ENCODE data around the gene ARHGAP26.

- no peak for TF ChIP-seq CTCF (conservative IDR thresholded peaks at IDR 0.05; ENCODE audit: low read depth, low read length)
- no peak for TF ChIP-seq POLR2A (IDR thresholded peaks at IDR 0.05; ENCODE audit: low read depth, low read length)
- no peak for TF ChIP-seq RAD21 (IDR thresholded peaks at IDR 0.05; ENCODE audit: low read length)
- no peak for TF ChIP-seq FOS (IDR thresholded peaks at IDR 0.05; ENCODE audit: low read depth, low read length)
- TF ChIP-seq SMC3 (IDR thresholded peaks at IDR 0.05; ENCODE audit: low read depth, low read length) = no peak
- no peak for TF ChIP-seq BHLHE40 (IDR thresholded peaks at IDR 0.05; ENCODE audit: low read depth, low read length)
- no peak for TF ChIP-seq RFX5 (IDR thresholded peaks at IDR 0.05; ENCODE audit: low read depth, low read length)
- TF ChIP-seq CEBPB (IDR thresholded peaks at IDR 0.05; ENCODE audit: low read depth, low read length) = no peak
Observed at GRCh38 chr5:142966121-142966420, 195.9 kb downstream of the ARHGAP26 start.
